HG03159 (cell line): ENCODE measurements around the gene COL9A3.
A peak's percentile ranks its signal among the peaks of the same experiment; 100 is the strongest.

Experiments used
- ATAC-seq: cut with Tn5 transposase; IDR thresholded peaks from one replicate; pipeline ENCODE4 v1.9.1; 2021; ENCODE audit warnings: mild to moderate bottlenecking, moderate library complexity; ENCODE audit not compliant: unreplicated experiment

The COL9A3 gene

GRCh38 chr20:62778601-62779416, 38.0 kb upstream of the COL9A3 start:
- no peak for ATAC-seq

- no peak for ATAC-seq
Observed at GRCh38 chr20:62779417-62779685, 37.5 kb upstream of the COL9A3 start.

- no peak for ATAC-seq
Observed at GRCh38 chr20:62780204-62780603, 36.6 kb upstream of the COL9A3 start.

GRCh38 chr20:62780696-62781095, 36.2 kb upstream of the COL9A3 start:
- ATAC-seq = no peak

- ATAC-seq = no peak
Observed at GRCh38 chr20:62782149-62782892, 34.5 kb upstream of the COL9A3 start.

- ATAC-seq = no peak
Observed at GRCh38 chr20:62782893-62783278, 34.0 kb upstream of the COL9A3 start.

- no peak for ATAC-seq
Observed at GRCh38 chr20:62784497-62784896, 32.4 kb upstream of the COL9A3 start.

- no peak for ATAC-seq
Observed at GRCh38 chr20:62785393-62785792, 31.5 kb upstream of the COL9A3 start.

- no peak for ATAC-seq
Observed at GRCh38 chr20:62786157-62786556, 30.7 kb upstream of the COL9A3 start.

- ATAC-seq = no peak
Observed at GRCh38 chr20:62787321-62787720, 29.5 kb upstream of the COL9A3 start.

- no peak for ATAC-seq
Observed at GRCh38 chr20:62787866-62788265, 29.0 kb upstream of the COL9A3 start.

GRCh38 chr20:62788607-62789006, 28.2 kb upstream of the COL9A3 start:
- no peak for ATAC-seq

GRCh38 chr20:62790075-62790474, 26.8 kb upstream of the COL9A3 start:
- no peak for ATAC-seq

- ATAC-seq = no peak
Observed at GRCh38 chr20:62791301-62792181, 25.3 kb upstream of the COL9A3 start.

GRCh38 chr20:62792182-62792939, 24.5 kb upstream of the COL9A3 start:
- no peak for ATAC-seq

GRCh38 chr20:62792940-62793756, 23.7 kb upstream of the COL9A3 start:
- ATAC-seq = no peak

- no peak for ATAC-seq
Observed at GRCh38 chr20:62793757-62794006, 23.2 kb upstream of the COL9A3 start.

GRCh38 chr20:62794007-62794724, 22.7 kb upstream of the COL9A3 start:
- ATAC-seq = peak; percentile 70

GRCh38 chr20:62795023-62795761, 21.7 kb upstream of the COL9A3 start:
- ATAC-seq = no peak
